CD4-positive, CD25-positive, alpha-beta regulatory T cell (primary cell): ENCODE results near the gene TTC33. TPM values are rescaled to one million over a fixed set of nuclear protein-coding genes. Genes with fewer than 3 reads are reported as not detected.
"Not testable (repeated sequence)": the region's sequence is repeated elsewhere in the genome, so short reads cannot be mapped to it uniquely, and the experiment has no call there.

Source experiments
- ATAC-seq, 2 donors: fragments of 150-1000 bp; cut with Tn5 transposase; one replicate each; pipeline ENCODE4 v1.10.0; 2021; ENCODE audit warnings: low read depth in 2 of 2, moderate number of reproducible peaks in 2 of 2, moderate library complexity in 1 of 2
- DNase-seq, 3 donors: peaks; one replicate each; pipeline versions ENCODE4 v3.0.0 to v3.0.0-alpha.2; 2012 to 2022; ENCODE audit warnings: mixed read lengths in 1 of 3
- H3K27ac ChIP-seq: one replicate; pipeline ENCODE4 v1.7.0; 2013; ENCODE audit warnings: mild to moderate bottlenecking, low read length; ENCODE audit not compliant: insufficient read depth, poor library complexity, severe bottlenecking
- H3K27me3 ChIP-seq: one replicate; pipeline ENCODE4 v1.7.0; 2013; ENCODE audit warnings: low read length; ENCODE audit not compliant: control insufficient read depth, insufficient read depth
- H3K36me3 ChIP-seq: one replicate; pipeline ENCODE4 v1.7.0; 2013; ENCODE audit warnings: mild to moderate bottlenecking, low read length, moderate library complexity; ENCODE audit not compliant: control insufficient read depth, insufficient read depth
- H3K4me1 ChIP-seq: 2 replicates; pipeline ENCODE4 v1.7.0; 2013; ENCODE audit warnings: mild to moderate bottlenecking, low read length; ENCODE audit not compliant: insufficient read depth, control insufficient read depth, poor library complexity, severe bottlenecking
- H3K4me3 ChIP-seq: one replicate; pipeline ENCODE4 v1.7.0; 2013; ENCODE audit warnings: low read depth, mild to moderate bottlenecking, low read length, moderate library complexity
- H3K9me3 ChIP-seq, 2 experiments: 1 replicate in 1 of 2; 2 replicates in 1 of 2; pipeline ENCODE4 v1.7.0; 2013; ENCODE audit warnings: low read length in 2 of 2, mild to moderate bottlenecking in 1 of 2, moderate library complexity in 1 of 2; ENCODE audit not compliant: control insufficient read depth in 2 of 2
- H3K27ac Mint-ChIP-seq, 3 donors: one replicate each; pipeline ENCODE4 v1.8.0; 2020 to 2022; ENCODE audit warnings: mild to moderate bottlenecking in 3 of 3, mixed read lengths in 3 of 3, moderate library complexity in 2 of 3
- H3K27me3 Mint-ChIP-seq: one replicate; pipeline ENCODE4 v1.8.0; 2022; ENCODE audit warnings: mild to moderate bottlenecking, mixed read lengths
- H3K36me3 Mint-ChIP-seq: one replicate; pipeline ENCODE4 v1.8.0; 2020; ENCODE audit warnings: mixed read lengths
- H3K4me1 Mint-ChIP-seq, 4 donors: one replicate each; pipeline ENCODE4 v1.8.0; 2020 to 2022; ENCODE audit warnings: mixed read lengths in 4 of 4, mild to moderate bottlenecking in 1 of 4
- H3K4me3 Mint-ChIP-seq, 4 donors: one replicate each; pipeline ENCODE4 v1.8.0; 2020 to 2022; ENCODE audit warnings: mild to moderate bottlenecking in 4 of 4, mixed read lengths in 4 of 4, moderate library complexity in 3 of 4
- H3K9me3 Mint-ChIP-seq, 7 donors: one replicate each; pipeline ENCODE4 v1.8.0; 2020 to 2022; ENCODE audit warnings: mixed read lengths in 7 of 7, mild to moderate bottlenecking in 3 of 7, moderate library complexity in 2 of 7
- polyA plus RNA-seq, 4 donors: library from polyadenylated mRNA; unstranded; fragments of 300-500 nt; fragmentation: Illumina TruSeq; gene quantifications; one replicate each; pipeline ENCODE4 v1.2.3, GENCODE V29; 2021
- total RNA-seq: library from RNA; stranded (reverse); gene quantifications from one replicate; pipeline ENCODE4 v1.2.3, GENCODE V29; 2022

The TTC33 gene
- total and polyA plus RNA-seq, 5 donors from 2014 or later, result 12.0 to 19.6 (median 16.7) TPM

DNA sequence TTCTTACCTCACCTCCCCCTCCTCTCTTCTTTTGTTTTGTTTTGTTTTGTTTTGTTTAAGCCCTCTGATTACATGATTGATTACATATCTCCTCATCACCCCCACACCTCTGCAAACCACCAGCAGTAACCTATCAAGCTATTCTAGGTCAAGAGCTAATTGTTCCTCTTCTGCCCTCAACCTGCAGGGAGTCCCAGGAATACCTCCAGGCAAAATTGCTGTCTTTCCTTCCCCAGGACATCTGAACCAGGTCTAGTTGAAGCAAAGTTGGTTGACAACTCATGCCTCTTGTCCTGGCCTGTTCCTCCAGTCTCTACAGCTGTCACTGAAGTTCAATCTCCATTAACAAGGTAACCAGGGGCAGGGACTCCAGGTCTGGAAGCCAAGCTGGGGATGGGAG, 156.1 kb downstream of the TTC33 start:
- DNase-seq (no peak), ATAC-seq (no peak)
- H3K36me3 ChIP-seq, result no peaks in the 10 kb centered on the region
- H3K4me3 ChIP-seq, result no peak overlapping the region
- H3K4me1 ChIP-seq, result no peaks in the 10 kb centered on the region
- no peaks in the 10 kb centered on the region for H3K27me3 Mint-ChIP-seq
- H3K4me1 Mint-ChIP-seq, result peaks cover 10 to 36% (median 23%) of the 10 kb centered on the region in 4 donors
- no peak overlapping the region for H3K27ac Mint-ChIP-seq
- no peak overlapping the region for H3K27ac ChIP-seq
- no peaks in the 10 kb centered on the region for H3K36me3 Mint-ChIP-seq
- no peak overlapping the region for H3K4me3 Mint-ChIP-seq
- no peaks in the 10 kb centered on the region for H3K9me3 Mint-ChIP-seq
- H3K27me3 ChIP-seq, result no peaks in the 10 kb centered on the region
- H3K9me3 ChIP-seq, result no peaks in the 10 kb centered on the region

- Mint-ChIP-seq H3K9me3 (peaks cover 0 to 7% (median 3%) of the 10 kb centered on the region in 7 donors), H3K27ac (peak overlapping the region in 1 of 3 donors; percentile 83), H3K4me3 (peak overlapping the region in 1 of 4 donors; percentile 71), H3K4me1 (peaks cover 14 to 29% (median 20%) of the 10 kb centered on the region in 4 donors), H3K27me3 (no peaks in the 10 kb centered on the region), H3K36me3 (no peaks in the 10 kb centered on the region)
- no peaks in the 10 kb centered on the region for H3K36me3 ChIP-seq
- no peak for DNase-seq
- H3K27me3 ChIP-seq, result no peaks in the 10 kb centered on the region
- ATAC-seq, result no peak
- H3K4me1 ChIP-seq, result peaks cover 7% of the 10 kb centered on the region
- H3K4me3 ChIP-seq, result no peak overlapping the region
- H3K9me3 ChIP-seq, result no peaks in the 10 kb centered on the region
- H3K27ac ChIP-seq, result no peak overlapping the region
Measured at GRCh38 chr5:40594811-40595210, 160.9 kb downstream of the TTC33 start.

GRCh38 chr5:40591727-40592396, 163.9 kb downstream of the TTC33 start:
- not testable (repeated sequence) for H3K36me3 ChIP-seq, H3K9me3 ChIP-seq, H3K27ac ChIP-seq, H3K4me3 Mint-ChIP-seq, H3K36me3 Mint-ChIP-seq, H3K4me1 ChIP-seq, H3K27me3 ChIP-seq, H3K27ac Mint-ChIP-seq, H3K27me3 Mint-ChIP-seq, H3K9me3 Mint-ChIP-seq
- peaks cover 9 to 23% (median 13%) of the 10 kb centered on the region in 4 donors for H3K4me1 Mint-ChIP-seq
- H3K4me3 ChIP-seq, result peak overlapping the region; percentile 4
- peak in 1 of 3 donors; percentile 61 for DNase-seq
- peak in 1 of 2 donors; percentile 34 for ATAC-seq

- Histone ChIP-seq H3K9me3 (no peaks in the 10 kb centered on the region), H3K36me3 (no peaks in the 10 kb centered on the region), H3K4me1 (peaks cover 7% of the 10 kb centered on the region), H3K4me3 (no peak overlapping the region), H3K27me3 (no peaks in the 10 kb centered on the region), H3K27ac (no peak overlapping the region)
- H3K9me3 Mint-ChIP-seq, result peaks cover 0 to 8% (median 4%) of the 10 kb centered on the region in 7 donors
- H3K4me1 Mint-ChIP-seq, result peaks cover 12 to 25% (median 19%) of the 10 kb centered on the region in 4 donors
- H3K27me3 Mint-ChIP-seq, result peaks cover 4% of the 10 kb centered on the region
- ATAC-seq (no peak), DNase-seq (no peak)
- H3K4me3 Mint-ChIP-seq, result no peak overlapping the region
- H3K36me3 Mint-ChIP-seq, result no peaks in the 10 kb centered on the region
- H3K27ac Mint-ChIP-seq, result peak overlapping the region in 1 of 3 donors; percentile 5
Measured at GRCh38 chr5:40587376-40587775, 168.4 kb downstream of the TTC33 start.

- H3K9me3 ChIP-seq, result no peaks in the 10 kb centered on the region
- Mint-ChIP-seq H3K27ac (no peak overlapping the region), H3K9me3 (peaks cover 0 to 5% (median 0%) of the 10 kb centered on the region in 7 donors), H3K27me3 (peaks cover 4% of the 10 kb centered on the region), H3K4me1 (peaks cover 3 to 15% (median 7%) of the 10 kb centered on the region in 4 donors), H3K36me3 (no peaks in the 10 kb centered on the region), H3K4me3 (no peak overlapping the region)
- H3K36me3 ChIP-seq, result no peaks in the 10 kb centered on the region
- no peak overlapping the region for H3K4me3 ChIP-seq
- no peaks in the 10 kb centered on the region for H3K4me1 ChIP-seq
- no peak for ATAC-seq
- no peak overlapping the region for H3K27ac ChIP-seq
- no peaks in the 10 kb centered on the region for H3K27me3 ChIP-seq
- DNase-seq, result no peak
Measured at GRCh38 chr5:40585537-40586267, 170.1 kb downstream of the TTC33 start.

DNA sequence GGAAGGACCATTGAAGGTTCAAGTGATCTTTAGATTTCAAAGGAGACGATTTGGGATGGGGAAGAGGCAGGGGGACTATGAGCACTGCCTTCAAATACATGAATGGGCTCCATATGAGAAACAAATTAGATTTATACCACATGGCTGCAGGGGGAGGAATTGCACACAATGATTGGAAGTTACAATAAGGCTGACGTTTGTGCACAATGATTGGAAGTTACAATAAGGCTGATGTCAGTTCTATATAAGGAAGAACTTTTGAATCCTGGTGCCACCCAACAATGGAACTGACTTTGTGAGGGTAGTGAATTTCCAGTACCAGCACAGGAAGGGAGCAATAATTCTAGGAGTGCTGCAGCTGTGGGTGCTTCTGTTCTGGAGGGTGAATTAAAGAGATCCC, 171.7 kb downstream of the TTC33 start:
- H3K27ac Mint-ChIP-seq, result no peak overlapping the region
- Histone ChIP-seq H3K36me3 (no peaks in the 10 kb centered on the region), H3K27me3 (no peaks in the 10 kb centered on the region), H3K9me3 (no peaks in the 10 kb centered on the region), H3K4me3 (no peak overlapping the region), H3K4me1 (peaks cover 3% of the 10 kb centered on the region), H3K27ac (no peak overlapping the region)
- H3K4me1 Mint-ChIP-seq, result peaks cover 7 to 21% (median 11%) of the 10 kb centered on the region in 4 donors
- no peak overlapping the region for H3K4me3 Mint-ChIP-seq
- H3K27me3 Mint-ChIP-seq, result peaks cover 4% of the 10 kb centered on the region
- DNase-seq, result no peak
- no peaks in the 10 kb centered on the region for H3K36me3 Mint-ChIP-seq
- H3K9me3 Mint-ChIP-seq, result peaks cover 0 to 2% (median 0%) of the 10 kb centered on the region in 7 donors
- ATAC-seq, result no peak

GRCh38 chr5:40578501-40579451, 177.0 kb downstream of the TTC33 start:
- peak overlapping the region; percentile 63 to 94 (median 73) for H3K27ac Mint-ChIP-seq

More at GRCh38 chr5:40578501-40579451, 177.0 kb downstream of the TTC33 start:
- peak overlapping the region; percentile 62 for H3K4me3 ChIP-seq
- H3K4me3 Mint-ChIP-seq, result peak overlapping the region in 3 of 4 donors; percentile 66 to 81 (median 78)
- no peaks in the 10 kb centered on the region for H3K36me3 Mint-ChIP-seq
- no peaks in the 10 kb centered on the region for H3K36me3 ChIP-seq
- no peaks in the 10 kb centered on the region for H3K27me3 ChIP-seq
- H3K9me3 Mint-ChIP-seq, result peaks cover 0 to 2% (median 0%) of the 10 kb centered on the region in 7 donors
- peaks cover 6% of the 10 kb centered on the region for H3K4me1 ChIP-seq
- DNase-seq (peak in 1 of 3 donors; percentile 54), ATAC-seq (no peak)
- no peaks in the 10 kb centered on the region for H3K27me3 Mint-ChIP-seq
- no peak overlapping the region for H3K27ac ChIP-seq
- H3K4me1 Mint-ChIP-seq, result peaks cover 13 to 21% (median 16%) of the 10 kb centered on the region in 4 donors
- no peaks in the 10 kb centered on the region for H3K9me3 ChIP-seq
